Hepatocyte (in vitro differentiated cells): ENCODE results near the gene TRIM14.
A peak's percentile ranks its signal among the peaks of the same experiment; 100 is the strongest.

ENCODE experiments used
- EZH2 ChIP-seq: fragments of 200-600 bp; sonication (generic); IDR thresholded peaks from 2 replicates; pipeline ENCODE4 v1.6.1; 2016; ENCODE audit warnings: antibody characterized with exemption, mild to moderate bottlenecking, borderline replicate concordance
- TF ChIP-seq, protein P1 (sequence below): fragments of 200-600 bp; sonication (generic); IDR thresholded peaks from 2 replicates; pipeline ENCODE4 v1.5.1; 2016; ENCODE audit warnings: antibody characterized with exemption, mild to moderate bottlenecking; ENCODE audit not compliant: poor library complexity

DNA sequence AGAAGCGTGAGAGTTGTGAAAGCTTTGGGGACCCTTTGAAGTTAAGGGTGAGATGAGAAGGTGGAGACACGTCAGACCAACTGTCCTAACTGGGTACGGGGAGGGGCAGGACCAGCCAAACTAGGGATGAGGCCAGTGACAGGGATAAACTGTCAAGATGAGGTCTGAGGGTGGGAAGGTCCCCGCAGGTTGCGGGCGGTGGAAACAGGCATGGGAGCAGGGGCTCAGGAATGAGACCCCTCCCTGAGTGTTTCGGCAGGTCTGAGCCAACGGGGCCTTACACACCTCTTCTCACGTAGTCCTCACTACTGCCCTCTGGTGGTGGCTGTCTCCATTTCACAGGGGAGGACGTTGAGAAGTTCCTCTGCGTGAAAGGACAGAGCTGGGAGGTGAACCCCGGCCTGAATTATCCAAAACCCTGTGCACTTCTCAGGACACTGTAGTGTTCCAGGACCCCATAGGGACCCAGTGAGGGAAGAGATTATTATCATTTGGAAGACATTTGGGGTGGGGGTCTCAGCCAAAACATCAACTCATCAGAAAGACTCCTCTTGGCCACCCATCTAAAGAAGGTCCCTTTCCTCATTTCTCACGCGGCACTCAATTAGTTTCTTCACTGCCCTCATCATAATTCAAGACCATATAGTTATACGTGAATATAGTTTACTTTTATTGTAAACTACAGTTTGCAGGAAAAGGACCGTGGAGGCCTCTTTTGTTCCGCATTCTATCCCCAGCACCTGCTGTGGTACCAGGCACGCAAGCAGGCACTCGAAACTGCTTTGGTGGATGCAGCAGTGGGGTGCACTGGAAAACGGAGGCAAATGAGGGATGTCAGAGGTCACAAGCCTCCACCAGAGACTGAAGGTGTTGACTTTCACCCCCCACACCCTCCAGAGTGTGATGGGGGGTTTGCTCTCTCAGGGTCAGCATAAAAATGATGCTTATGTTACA, 84.2 kb downstream of the TRIM14 start:
- TF ChIP-seq, protein P1, sequence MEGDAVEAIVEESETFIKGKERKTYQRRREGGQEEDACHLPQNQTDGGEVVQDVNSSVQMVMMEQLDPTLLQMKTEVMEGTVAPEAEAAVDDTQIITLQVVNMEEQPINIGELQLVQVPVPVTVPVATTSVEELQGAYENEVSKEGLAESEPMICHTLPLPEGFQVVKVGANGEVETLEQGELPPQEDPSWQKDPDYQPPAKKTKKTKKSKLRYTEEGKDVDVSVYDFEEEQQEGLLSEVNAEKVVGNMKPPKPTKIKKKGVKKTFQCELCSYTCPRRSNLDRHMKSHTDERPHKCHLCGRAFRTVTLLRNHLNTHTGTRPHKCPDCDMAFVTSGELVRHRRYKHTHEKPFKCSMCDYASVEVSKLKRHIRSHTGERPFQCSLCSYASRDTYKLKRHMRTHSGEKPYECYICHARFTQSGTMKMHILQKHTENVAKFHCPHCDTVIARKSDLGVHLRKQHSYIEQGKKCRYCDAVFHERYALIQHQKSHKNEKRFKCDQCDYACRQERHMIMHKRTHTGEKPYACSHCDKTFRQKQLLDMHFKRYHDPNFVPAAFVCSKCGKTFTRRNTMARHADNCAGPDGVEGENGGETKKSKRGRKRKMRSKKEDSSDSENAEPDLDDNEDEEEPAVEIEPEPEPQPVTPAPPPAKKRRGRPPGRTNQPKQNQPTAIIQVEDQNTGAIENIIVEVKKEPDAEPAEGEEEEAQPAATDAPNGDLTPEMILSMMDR: peak; percentile 73
- TF ChIP-seq EZH2: no peak
